AG08395 (cell line): ENCODE data around the gene TNIK.

ENCODE experiments used
- DNase-seq: peaks from one replicate; pipeline ENCODE4 v3.0.0; 2012; ENCODE audit warnings: mixed read lengths, low spot score

Gene TNIK

GRCh38 chr3:171358181-171358880 is 101.9 kb downstream of the TNIK start:
- DNase-seq = no peak

DNA sequence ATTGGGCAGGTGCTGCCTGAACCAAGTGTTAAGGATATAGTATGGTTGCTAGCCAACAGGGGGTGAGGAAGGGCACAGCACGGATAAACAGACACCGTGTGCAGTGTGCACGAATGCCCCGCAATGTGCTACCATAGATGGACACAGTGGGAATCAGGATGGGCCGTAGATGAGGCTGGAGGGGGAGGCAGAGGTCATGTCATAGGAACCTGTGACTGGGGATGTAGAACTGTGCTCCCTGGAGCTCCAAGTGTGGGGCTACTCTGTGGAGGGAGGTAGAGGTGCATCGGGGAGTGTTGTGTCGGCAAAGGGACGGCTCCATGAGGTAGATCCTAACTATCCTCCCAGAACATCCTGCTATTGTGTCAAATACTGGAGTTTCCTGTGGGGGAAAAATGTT is 102.5 kb downstream of the TNIK start:
- no peak for DNase-seq

GRCh38 chr3:171356251-171356650 is 104.0 kb downstream of the TNIK start:
- no peak for DNase-seq

- DNase-seq = no peak
These were observed 105.3 kb downstream of the TNIK start for GRCh38 chr3:171354706-171355582.

- DNase-seq = no peak
These were observed 106.0 kb downstream of the TNIK start for GRCh38 chr3:171354049-171354705.

GRCh38 chr3:171353423-171353822 is 106.8 kb downstream of the TNIK start:
- no peak for DNase-seq

DNA sequence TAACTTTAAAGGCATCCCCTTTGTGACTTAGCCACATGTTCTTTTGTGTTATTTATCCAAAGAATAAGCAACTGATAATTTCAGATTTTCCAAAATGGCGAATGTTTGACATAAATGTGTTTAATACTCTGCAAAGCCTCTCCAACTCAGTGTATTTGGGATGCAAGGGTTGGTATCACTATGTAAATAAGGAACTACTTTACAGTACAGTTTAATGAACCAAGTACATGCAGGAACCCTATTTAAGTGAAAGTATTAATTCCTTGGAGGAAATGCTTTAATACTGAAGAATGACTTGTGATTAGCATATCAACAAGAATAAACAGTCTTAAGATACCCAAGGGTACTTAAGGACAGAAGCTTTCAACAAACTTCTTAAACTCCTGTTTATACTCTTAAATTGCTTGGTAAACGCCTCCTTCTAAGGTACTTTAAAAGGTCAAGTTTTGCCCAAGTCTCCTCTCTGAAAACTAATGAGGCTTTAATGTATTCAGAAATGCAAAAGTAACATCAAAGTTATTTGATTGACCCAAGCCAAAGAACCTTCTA is 107.7 kb downstream of the TNIK start:
- DNase-seq = no peak

GRCh38 chr3:171351676-171352075 is 108.5 kb downstream of the TNIK start:
- DNase-seq = peak; percentile 93

- no peak for DNase-seq
These were observed 109.8 kb downstream of the TNIK start for GRCh38 chr3:171350364-171350763.

GRCh38 chr3:171349392-171349791 is 110.8 kb downstream of the TNIK start:
- DNase-seq = no peak

DNA sequence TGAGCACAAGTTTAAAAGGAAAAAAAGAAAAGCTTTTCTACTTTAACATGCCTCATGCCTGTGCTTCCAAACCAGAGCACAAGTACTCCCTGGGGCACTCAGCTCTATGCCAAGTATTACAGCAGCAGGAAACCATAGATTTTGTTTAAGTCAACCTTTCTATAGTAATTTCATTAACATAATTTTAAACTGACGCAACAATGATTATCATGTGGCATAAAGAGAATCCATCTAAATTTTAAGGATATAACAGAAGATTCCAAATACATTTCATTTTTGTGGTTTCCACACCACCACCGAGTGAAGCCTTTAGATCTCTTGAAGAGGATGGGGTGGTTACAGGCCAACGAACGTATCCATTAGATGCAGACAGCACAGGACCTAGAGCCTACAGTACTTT is 112.1 kb downstream of the TNIK start:
- no peak for DNase-seq

DNA sequence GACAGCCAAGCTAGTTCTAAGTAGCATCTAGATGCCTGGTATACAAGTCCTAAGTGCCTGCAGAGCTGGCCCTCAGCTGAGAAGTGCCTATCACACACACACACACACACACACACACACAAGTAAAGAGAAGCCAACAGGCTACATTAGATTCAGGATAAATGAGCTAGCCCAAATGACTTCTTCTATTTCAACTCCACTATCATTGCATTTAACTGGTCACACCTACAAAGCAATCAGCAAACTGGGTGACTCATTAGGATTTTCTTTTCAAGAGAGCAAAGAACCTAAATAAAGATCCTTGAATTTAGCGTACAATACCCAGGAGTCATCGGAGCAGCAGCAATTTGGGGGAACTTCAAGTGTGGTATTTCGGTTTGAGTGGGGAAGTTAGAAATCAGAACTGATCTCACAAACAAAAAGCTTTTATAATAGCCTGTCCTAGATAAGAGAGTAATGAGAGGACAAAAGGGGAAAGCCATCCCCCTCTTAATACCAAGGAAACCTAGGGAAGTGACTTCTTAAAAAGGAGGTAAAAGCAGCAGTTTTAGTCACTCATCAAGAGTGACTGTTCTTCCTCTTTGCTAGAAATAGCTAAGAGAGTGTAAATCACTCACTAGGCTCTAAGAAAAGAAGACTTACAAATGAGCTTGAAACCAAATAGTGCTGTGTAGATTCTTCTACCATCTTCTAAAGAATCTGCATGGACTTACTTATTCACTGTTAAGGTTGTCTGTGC is 112.7 kb downstream of the TNIK start:
- DNase-seq = no peak

GRCh38 chr3:171346582-171347300 is 113.5 kb downstream of the TNIK start:
- no peak for DNase-seq

DNA sequence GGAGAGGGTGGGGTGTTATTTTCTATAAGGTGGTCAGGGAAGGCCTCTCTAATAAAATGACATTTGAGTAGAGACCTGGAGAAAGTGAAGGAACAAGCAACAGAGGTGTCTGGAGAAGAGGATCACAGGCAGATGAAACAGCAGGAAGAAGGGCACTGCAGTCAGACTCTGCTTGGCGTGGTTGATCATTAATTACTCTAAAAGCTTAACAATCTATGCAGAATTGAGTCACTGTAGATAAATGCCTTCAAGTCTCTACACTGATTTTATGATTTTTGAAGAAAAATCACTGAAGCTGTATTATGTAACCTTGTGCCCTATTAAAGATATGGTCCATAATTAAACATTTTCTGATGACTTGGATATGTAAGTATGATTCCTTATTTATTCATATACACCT is 114.2 kb downstream of the TNIK start:
- DNase-seq = no peak

- no peak for DNase-seq
These were observed 114.9 kb downstream of the TNIK start for GRCh38 chr3:171345107-171345843.

DNA sequence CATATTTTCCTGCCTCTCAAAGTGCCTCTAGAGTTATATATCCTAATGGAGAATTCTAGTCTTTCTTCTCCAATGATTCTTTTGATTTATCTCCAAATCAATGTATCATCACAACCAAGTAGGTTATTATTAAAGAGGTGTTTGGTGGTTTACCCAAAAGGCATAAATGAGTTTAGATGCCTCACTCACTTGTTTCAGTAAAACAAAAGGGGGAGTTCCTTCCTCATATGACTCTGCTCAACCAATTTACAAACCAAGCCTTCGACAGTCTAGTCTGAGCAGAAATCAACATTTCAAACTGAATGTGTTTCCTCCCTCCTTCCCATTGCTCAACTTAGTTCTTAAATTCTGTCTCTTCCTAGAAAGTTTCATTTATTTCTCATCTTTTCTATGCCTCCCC is 116.5 kb downstream of the TNIK start:
- no peak for DNase-seq

- no peak for DNase-seq
These were observed 117.3 kb downstream of the TNIK start for GRCh38 chr3:171342783-171343420.

- DNase-seq = no peak
These were observed 118.0 kb downstream of the TNIK start for GRCh38 chr3:171342200-171342599.

GRCh38 chr3:171340434-171340833 is 119.8 kb downstream of the TNIK start:
- DNase-seq = no peak

GRCh38 chr3:171339598-171339997 is 120.6 kb downstream of the TNIK start:
- no peak for DNase-seq
